Trophoblast cell (in vitro differentiated cells and primary cell): Measurements from ENCODE around the gene TSPEAR.
"Not testable (repeated sequence)": the region's sequence is repeated elsewhere in the genome, so short reads cannot be mapped to it uniquely, and the experiment has no call there.

Source experiments
- DNase-seq, 2 donors: peaks; one replicate each; pipeline ENCODE4 v3.0.0-alpha.2; 2016
- H2AFZ ChIP-seq: 2 replicates; pipeline ENCODE4 v1.6.1; 2013; ENCODE audit warnings: low read length, moderate library complexity, mild to moderate bottlenecking; ENCODE audit not compliant: insufficient read depth, poor library complexity
- H2AK5ac ChIP-seq: 2 replicates; pipeline ENCODE4 v1.6.1; 2013; ENCODE audit warnings: mild to moderate bottlenecking, low read length
- H2BK120ac ChIP-seq: 2 replicates; pipeline ENCODE4 v1.6.1; 2013; ENCODE audit warnings: low read length, mild to moderate bottlenecking, moderate library complexity; ENCODE audit not compliant: insufficient read depth, poor library complexity
- H2BK12ac ChIP-seq: 2 replicates; pipeline ENCODE4 v1.6.1; 2013; ENCODE audit warnings: mild to moderate bottlenecking, low read length, moderate library complexity
- H2BK5ac ChIP-seq: 2 replicates; pipeline ENCODE4 v1.6.1; 2013; ENCODE audit warnings: low read length, low read depth, moderate library complexity, mild to moderate bottlenecking; ENCODE audit not compliant: poor library complexity
- H3K14ac ChIP-seq: 2 replicates; pipeline ENCODE4 v1.6.1; 2013; ENCODE audit warnings: mild to moderate bottlenecking, low read length
- H3K18ac ChIP-seq: 2 replicates; pipeline ENCODE4 v1.6.1; 2013; ENCODE audit warnings: mild to moderate bottlenecking, low read length
- H3K23ac ChIP-seq: 2 replicates; pipeline ENCODE4 v1.6.1; 2013; ENCODE audit warnings: low read length
- H3K27ac ChIP-seq: 2 replicates; pipeline ENCODE4 v1.5.1; 2013; ENCODE audit warnings: low read depth, mild to moderate bottlenecking, inconsistent platforms, low read length, moderate library complexity
- H3K27me3 ChIP-seq: 2 replicates; pipeline ENCODE4 v1.6.1; 2013; ENCODE audit warnings: inconsistent platforms, mild to moderate bottlenecking, low read length, moderate library complexity; ENCODE audit not compliant: insufficient read depth
- H3K36me3 ChIP-seq, 2 experiments: 1 replicate in 1 of 2; 2 replicates in 1 of 2; pipeline ENCODE4 v1.6.1; 2013; ENCODE audit warnings: low read length in 2 of 2, mild to moderate bottlenecking in 2 of 2, moderate library complexity in 1 of 2; ENCODE audit not compliant: insufficient read depth in 2 of 2, control insufficient read depth in 1 of 2
- H3K4ac ChIP-seq: 2 replicates; pipeline ENCODE4 v1.6.1; 2013; ENCODE audit warnings: low read depth, mild to moderate bottlenecking, low read length, moderate library complexity
- H3K4me1 ChIP-seq, 2 experiments: 1 replicate in 1 of 2; 2 replicates in 1 of 2; pipeline ENCODE4 v1.6.1; 2013; ENCODE audit warnings: low read length in 2 of 2, mild to moderate bottlenecking in 2 of 2, moderate library complexity in 1 of 2; ENCODE audit not compliant: insufficient read depth in 2 of 2, control insufficient read depth in 1 of 2
- H3K4me2 ChIP-seq: 2 replicates; pipeline ENCODE4 v1.6.1; 2013; ENCODE audit warnings: inconsistent platforms, mild to moderate bottlenecking, low read length, moderate library complexity
- H3K4me3 ChIP-seq: 2 replicates; pipeline ENCODE4 v1.5.1; 2013; ENCODE audit warnings: mild to moderate bottlenecking, low read depth, low read length, inconsistent platforms
- H3K79me1 ChIP-seq: one replicate; pipeline ENCODE4 v1.6.1; 2013; ENCODE audit warnings: low read length
- H3K79me2 ChIP-seq: 2 replicates; pipeline ENCODE4 v1.6.1; 2013; ENCODE audit warnings: low read length, mild to moderate bottlenecking; ENCODE audit not compliant: control insufficient read depth, insufficient read depth, poor library complexity
- H3K9ac ChIP-seq: 2 replicates; pipeline ENCODE4 v1.6.1; 2013; ENCODE audit warnings: mild to moderate bottlenecking, low read length
- H3K9me3 ChIP-seq: 2 replicates; pipeline ENCODE4 v1.6.1; 2013; ENCODE audit warnings: low read depth, mild to moderate bottlenecking, control low read depth, inconsistent platforms, low read length; ENCODE audit not compliant: insufficient read depth
- H4K12ac ChIP-seq: 2 replicates; pipeline ENCODE4 v1.6.1; 2013; ENCODE audit warnings: low read depth, mild to moderate bottlenecking, low read length, moderate library complexity
- H4K8ac ChIP-seq: 2 replicates; pipeline ENCODE4 v1.6.1; 2013; ENCODE audit warnings: low read depth, mild to moderate bottlenecking, low read length, moderate library complexity
- H4K91ac ChIP-seq: one replicate; pipeline ENCODE4 v1.6.1; 2013; ENCODE audit warnings: low read depth, mild to moderate bottlenecking, low read length, moderate library complexity
- WGBS: extraction: QIAGEN DNeasy Blood & Tissue Kit; methylation state at CpG from one replicate; pipeline ENCODE4 v1.1.7; 2013; ENCODE audit warnings: missing lambda C conversion rate; ENCODE audit not compliant: insufficient read length, insufficient coverage; ENCODE audit errors: extremely low coverage; 5-methylcytosine and 5-hydroxymethylcytosine counted together

TSPEAR gene

DNA sequence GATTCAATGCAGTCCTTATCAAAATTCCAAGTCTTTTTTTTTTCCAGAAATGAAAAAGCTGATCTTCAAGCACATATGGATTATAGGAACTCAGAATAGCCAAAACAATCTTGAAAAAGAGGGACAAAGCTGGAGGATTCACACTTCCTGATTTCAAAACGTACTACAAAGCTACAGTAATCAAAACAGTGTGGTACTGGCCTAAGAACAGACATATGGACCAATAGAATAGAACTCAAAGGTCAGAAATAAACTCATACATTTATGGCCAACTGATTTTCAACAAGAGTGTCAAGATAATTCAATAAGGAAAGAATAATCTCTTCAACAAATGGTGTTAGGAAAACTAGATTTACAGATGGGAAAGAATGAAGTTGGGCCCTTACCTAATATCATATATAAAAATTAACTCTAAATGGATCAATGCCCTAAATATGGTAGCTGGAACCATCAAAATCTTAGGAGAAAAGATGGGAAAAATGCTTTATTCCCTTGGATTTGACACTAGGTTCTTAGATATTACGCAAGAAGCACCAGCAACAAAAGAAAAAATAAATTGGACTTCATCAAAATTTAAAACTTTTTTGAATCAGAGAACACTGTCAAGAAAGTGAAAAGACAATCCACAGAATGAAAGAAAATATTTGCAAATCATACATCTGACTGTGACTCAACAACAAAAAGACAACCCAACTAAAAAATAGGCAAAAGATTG, 18.4 kb downstream of the TSPEAR start:
- Histone ChIP-seq H3K18ac (no peak overlapping the region), H2BK12ac (no peak overlapping the region), H2AFZ (no peak overlapping the region), H3K4me2 (no peak overlapping the region), H3K4ac (no peak overlapping the region), H2BK120ac (no peak overlapping the region), H4K12ac (no peak overlapping the region), H3K9ac (no peak overlapping the region), H3K79me2 (no peaks in the 10 kb centered on the region), H3K79me1 (no peaks in the 10 kb centered on the region), H3K36me3 (no peaks in the 10 kb centered on the region), H4K91ac (no peak overlapping the region), H3K23ac (no peak overlapping the region), H3K14ac (no peak overlapping the region), H4K8ac (no peak overlapping the region), H2AK5ac (no peak overlapping the region), H3K4me3 (no peak overlapping the region), H3K4me1 (peaks cover 5 to 8% of the 10 kb centered on the region in 2 experiments), H2BK5ac (no peak overlapping the region), H3K27ac (no peak overlapping the region), H3K27me3 (no peaks in the 10 kb centered on the region), H3K9me3 (no peaks in the 10 kb centered on the region)
- no CpG with 5 or more reads among the region's 2 CpGs for WGBS
- no peak for DNase-seq

GRCh38 chr21:44691686-44692085, 19.7 kb downstream of the TSPEAR start:
- Histone ChIP-seq H4K91ac (no peak overlapping the region), H3K4ac (no peak overlapping the region), H2AK5ac (no peak overlapping the region), H3K27me3 (no peaks in the 10 kb centered on the region), H3K18ac (no peak overlapping the region), H3K27ac (no peak overlapping the region), H2BK12ac (no peak overlapping the region), H3K23ac (no peak overlapping the region), H2BK5ac (no peak overlapping the region), H3K4me1 (peaks cover 0 to 2% of the 10 kb centered on the region in 2 experiments), H2BK120ac (no peak overlapping the region), H3K36me3 (no peaks in the 10 kb centered on the region), H3K4me3 (no peak overlapping the region), H3K4me2 (no peak overlapping the region), H3K9me3 (no peaks in the 10 kb centered on the region), H4K8ac (no peak overlapping the region), H4K12ac (no peak overlapping the region), H3K79me2 (no peaks in the 10 kb centered on the region), H3K14ac (no peak overlapping the region), H3K9ac (no peak overlapping the region), H3K79me1 (no peaks in the 10 kb centered on the region), H2AFZ (no peak overlapping the region)
- no peak for DNase-seq
- no CpG with 5 or more reads among the region's 2 CpGs for WGBS

GRCh38 chr21:44689740-44690139, 21.6 kb downstream of the TSPEAR start:
- no CpG with 5 or more reads among the region's 3 CpGs for WGBS
- H3K4me1 ChIP-seq, H2AFZ ChIP-seq, H3K14ac ChIP-seq, H3K23ac ChIP-seq, DNase-seq, H2AK5ac ChIP-seq, H2BK120ac ChIP-seq, H2BK12ac ChIP-seq, H3K27ac ChIP-seq, H2BK5ac ChIP-seq, H3K4ac ChIP-seq, H4K8ac ChIP-seq, H3K9me3 ChIP-seq, H3K18ac ChIP-seq, H3K9ac ChIP-seq, H3K79me1 ChIP-seq, H3K36me3 ChIP-seq, H4K91ac ChIP-seq, H3K79me2 ChIP-seq, H3K4me3 ChIP-seq, H4K12ac ChIP-seq, H3K4me2 ChIP-seq, H3K27me3 ChIP-seq: not testable (repeated sequence)

DNA sequence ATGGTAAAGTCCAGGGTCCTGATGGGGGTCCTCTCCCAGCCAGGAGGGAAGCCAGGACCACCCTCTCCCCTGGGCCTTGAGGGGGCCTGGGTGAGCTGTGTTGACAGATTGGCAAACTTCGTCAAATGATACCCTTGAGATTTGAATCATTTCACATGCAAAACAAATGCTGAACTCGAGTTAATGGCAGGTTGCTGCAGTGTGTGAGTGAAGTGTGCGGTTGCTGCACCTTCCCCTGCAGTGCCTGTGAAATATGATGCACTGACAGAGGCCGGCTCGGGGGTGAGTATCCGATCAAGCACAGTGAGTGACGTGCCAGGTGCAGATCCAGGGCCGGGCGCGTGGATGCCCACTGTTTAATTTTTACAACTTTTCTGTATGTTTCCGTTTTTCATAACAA, 23.7 kb downstream of the TSPEAR start:
- no peaks in the 10 kb centered on the region for H3K79me2 ChIP-seq
- no peak overlapping the region for H2BK5ac ChIP-seq
- WGBS = no CpG with 5 or more reads among the region's 11 CpGs
- H2AK5ac ChIP-seq = no peak overlapping the region
- H3K9ac ChIP-seq = no peak overlapping the region
- no peak overlapping the region for H4K8ac ChIP-seq
- H3K14ac ChIP-seq = no peak overlapping the region
- H3K27ac ChIP-seq = no peak overlapping the region
- H3K4ac ChIP-seq = no peak overlapping the region
- no peak for DNase-seq
- H3K9me3 ChIP-seq = peaks cover 2% of the 10 kb centered on the region
- H3K18ac ChIP-seq = no peak overlapping the region
- H2AFZ ChIP-seq = no peak overlapping the region
- no peaks in the 10 kb centered on the region for H3K27me3 ChIP-seq
- no peak overlapping the region for H4K12ac ChIP-seq
- no peak overlapping the region for H3K23ac ChIP-seq
- H3K36me3 ChIP-seq = no peaks in the 10 kb centered on the region
- no peak overlapping the region for H3K4me2 ChIP-seq
- no peak overlapping the region for H4K91ac ChIP-seq
- H2BK12ac ChIP-seq = no peak overlapping the region
- no peak overlapping the region for H2BK120ac ChIP-seq
- H3K79me1 ChIP-seq = no peaks in the 10 kb centered on the region
- H3K4me3 ChIP-seq = no peak overlapping the region
- no peaks in the 10 kb centered on the region for H3K4me1 ChIP-seq
